HEK293 (cell line): ENCODE measurements around the gene TMEM143.
A peak's percentile ranks its signal among the peaks of the same experiment; 100 is the strongest.

Source experiments
- GLI2 ChIP-seq: fragments of 450-650 bp; formaldehyde crosslinking; IDR thresholded peaks from 2 replicates; pipeline ENCODE4; 2017; ENCODE audit warnings: missing biosample characterization, missing genetic modification characterization, low read depth, borderline replicate concordance
- HOXC10 ChIP-seq: sonication (generic); formaldehyde crosslinking; IDR thresholded peaks from 2 replicates; pipeline ENCODE4 v1.8.1; 2023; ENCODE audit warnings: mild to moderate bottlenecking, missing genetic modification reagents
- KLF7 ChIP-seq: fragments of 450-650 bp; formaldehyde crosslinking; IDR thresholded peaks from 2 replicates; pipeline ENCODE4 v1.5.1; 2016; ENCODE audit warnings: missing biosample characterization, missing genetic modification characterization, borderline replicate concordance
- PRDM1 ChIP-seq: fragments of 450-650 bp; formaldehyde crosslinking; IDR thresholded peaks from 2 replicates; pipeline ENCODE4; 2016; ENCODE audit warnings: missing biosample characterization, missing genetic modification characterization
- SP3 ChIP-seq: fragments of 450-650 bp; formaldehyde crosslinking; IDR thresholded peaks from 2 replicates; pipeline ENCODE4 v1.5.1; 2016; ENCODE audit warnings: missing biosample characterization, missing genetic modification characterization
- ZBTB21 ChIP-seq: fragments of 450-650 bp; formaldehyde crosslinking; IDR thresholded peaks from 2 replicates; pipeline ENCODE4 v1.5.1; 2017; ENCODE audit warnings: missing biosample characterization, missing genetic modification characterization
- ZBTB8A ChIP-seq: fragments of 450-650 bp; formaldehyde crosslinking; IDR thresholded peaks from 2 replicates; pipeline ENCODE4 v1.5.1; 2016; ENCODE audit warnings: missing biosample characterization, missing genetic modification characterization
- ZNF138 ChIP-seq: fragments of 450-650 bp; formaldehyde crosslinking; IDR thresholded peaks from 2 replicates; pipeline ENCODE4 v1.5.1; 2016; ENCODE audit warnings: missing biosample characterization, missing genetic modification characterization, borderline replicate concordance
- ZNF146 ChIP-seq: fragments of 450-650 bp; formaldehyde crosslinking; IDR thresholded peaks from 2 replicates; pipeline ENCODE4 v1.5.1; 2016; ENCODE audit warnings: missing biosample characterization, missing genetic modification characterization
- ZNF175 ChIP-seq: fragments of 450-650 bp; formaldehyde crosslinking; IDR thresholded peaks from 2 replicates; pipeline ENCODE4 v1.5.1; 2016; ENCODE audit warnings: missing biosample characterization, missing genetic modification characterization
- ZNF274 ChIP-seq, 2 experiments: fragments of 200-500 bp in 1 of 2; fragments of 450-650 bp in 1 of 2; sonication (Bioruptor generic) in 1 of 2; formaldehyde crosslinking in 1 of 2; IDR thresholded peaks; 2 replicates each; pipeline versions ENCODE4 v1.5.1 to v1.6.1; 2014 to 2016; ENCODE audit warnings: borderline replicate concordance in 1 of 2, inconsistent platforms in 1 of 2, low read length in 1 of 2, missing biosample characterization in 1 of 2, missing genetic modification characterization in 1 of 2
- ZNF292 ChIP-seq: fragments of 450-650 bp; formaldehyde crosslinking; IDR thresholded peaks from 2 replicates; pipeline ENCODE4 v1.5.1; 2016; ENCODE audit warnings: low read depth, missing biosample characterization, missing genetic modification characterization, borderline replicate concordance
- ZNF530 ChIP-seq: fragments of 450-650 bp; formaldehyde crosslinking; IDR thresholded peaks from 2 replicates; pipeline ENCODE4 v1.5.1; 2016; ENCODE audit warnings: low read depth, missing biosample characterization, missing genetic modification characterization
- ZNF623 ChIP-seq: fragments of 450-650 bp; formaldehyde crosslinking; IDR thresholded peaks from 2 replicates; pipeline ENCODE4 v1.5.1; 2016; ENCODE audit warnings: missing biosample characterization, missing genetic modification characterization
- ZNF624 ChIP-seq: fragments of 450-650 bp; formaldehyde crosslinking; IDR thresholded peaks from 2 replicates; pipeline ENCODE4 v1.5.1; 2017; ENCODE audit warnings: missing biosample characterization, missing genetic modification characterization
- ZNF658 ChIP-seq: fragments of 450-650 bp; formaldehyde crosslinking; IDR thresholded peaks from 2 replicates; pipeline ENCODE4; 2016; ENCODE audit warnings: missing biosample characterization, missing genetic modification characterization
- ZNF747 ChIP-seq: fragments of 450-650 bp; formaldehyde crosslinking; IDR thresholded peaks from 2 replicates; pipeline ENCODE4 v1.5.1; 2016; ENCODE audit warnings: missing biosample characterization, missing genetic modification characterization
- ZXDB ChIP-seq: fragments of 450-650 bp; formaldehyde crosslinking; IDR thresholded peaks from 2 replicates; pipeline ENCODE4 v1.5.1; 2016; ENCODE audit warnings: missing biosample characterization, missing genetic modification characterization
- TF ChIP-seq, protein P1 (sequence below): fragments of 450-650 bp; formaldehyde crosslinking; IDR thresholded peaks from 2 replicates; pipeline ENCODE4 v1.5.1; 2016; ENCODE audit warnings: missing biosample characterization, missing genetic modification characterization
- TF ChIP-seq, protein P2 (sequence below): fragments of 450-650 bp; formaldehyde crosslinking; conservative IDR thresholded peaks from 2 replicates; pipeline ENCODE4 v1.5.1; 2016; ENCODE audit warnings: low read depth, missing biosample characterization, missing genetic modification characterization
- TF ChIP-seq, protein P3 (sequence below): fragments of 450-650 bp; formaldehyde crosslinking; IDR thresholded peaks from 2 replicates; pipeline ENCODE4 v1.5.1; 2016; ENCODE audit warnings: missing biosample characterization, missing genetic modification characterization
- TF ChIP-seq, protein P4 (sequence below): fragments of 450-650 bp; formaldehyde crosslinking; IDR thresholded peaks from 2 replicates; pipeline ENCODE4 v1.5.1; 2016; ENCODE audit warnings: missing biosample characterization, missing genetic modification characterization
- TF ChIP-seq, protein P5 (sequence below): fragments of 450-650 bp; formaldehyde crosslinking; IDR thresholded peaks from 2 replicates; pipeline ENCODE4 v1.5.1; 2016; ENCODE audit warnings: missing biosample characterization, missing genetic modification characterization
- TF ChIP-seq, protein P6 (sequence below): fragments of 450-650 bp; formaldehyde crosslinking; IDR thresholded peaks from 2 replicates; pipeline ENCODE4 v1.5.1; 2016; ENCODE audit warnings: missing biosample characterization, missing genetic modification characterization, borderline replicate concordance

TMEM143 gene

DNA sequence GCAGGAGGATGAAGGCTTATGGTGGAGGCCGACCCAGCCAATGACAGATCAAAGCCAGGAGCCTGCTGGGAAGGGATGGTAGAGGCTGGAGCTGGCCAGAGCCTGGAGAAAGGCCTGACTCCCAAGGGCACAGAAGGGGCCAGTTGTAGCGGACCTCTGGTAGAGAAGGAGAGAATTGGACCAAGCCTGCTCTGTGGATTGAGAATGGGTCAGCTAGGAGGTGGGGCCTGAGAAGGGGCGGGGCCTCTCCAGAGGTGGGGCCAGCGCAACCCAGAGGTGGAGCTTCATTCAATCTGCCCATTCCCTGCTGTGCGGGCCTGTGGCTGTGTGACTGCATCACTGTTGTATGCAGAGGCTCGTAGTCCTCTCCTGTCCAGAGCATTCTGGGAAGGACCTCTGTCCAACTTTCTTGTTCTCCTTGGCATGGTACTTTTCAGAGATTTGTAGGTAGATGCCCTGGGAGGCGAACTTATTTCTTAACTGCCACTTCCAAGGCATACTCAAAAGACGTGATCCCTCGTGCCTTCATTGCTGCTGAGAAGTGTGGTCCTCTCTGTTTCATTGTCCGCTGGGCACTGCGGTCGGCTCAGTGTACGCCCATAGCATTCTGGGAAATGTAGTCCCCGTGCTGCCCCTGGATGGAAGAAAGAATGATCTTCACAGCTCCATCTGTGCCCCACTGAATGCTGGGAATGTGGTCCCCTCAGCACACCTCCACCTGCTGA lies 36.4 kb upstream of the TMEM143 start (continued):
- no peak for TF ChIP-seq HOXC10 (CRISPR knock-in tag)
- no peak for TF ChIP-seq PRDM1 (tag by site-specific recombination)
- no peak for TF ChIP-seq ZNF146
- TF ChIP-seq, protein P1, sequence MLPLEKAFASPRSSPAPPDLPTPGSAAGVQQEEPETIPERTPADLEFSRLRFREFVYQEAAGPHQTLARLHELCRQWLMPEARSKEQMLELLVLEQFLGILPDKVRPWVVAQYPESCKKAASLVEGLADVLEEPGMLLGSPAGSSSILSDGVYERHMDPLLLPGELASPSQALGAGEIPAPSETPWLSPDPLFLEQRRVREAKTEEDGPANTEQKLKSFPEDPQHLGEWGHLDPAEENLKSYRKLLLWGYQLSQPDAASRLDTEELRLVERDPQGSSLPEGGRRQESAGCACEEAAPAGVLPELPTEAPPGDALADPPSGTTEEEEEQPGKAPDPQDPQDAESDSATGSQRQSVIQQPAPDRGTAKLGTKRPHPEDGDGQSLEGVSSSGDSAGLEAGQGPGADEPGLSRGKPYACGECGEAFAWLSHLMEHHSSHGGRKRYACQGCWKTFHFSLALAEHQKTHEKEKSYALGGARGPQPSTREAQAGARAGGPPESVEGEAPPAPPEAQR = no peak
- TF ChIP-seq ZBTB8A (tag by site-specific recombination) = no peak
- TF ChIP-seq ZNF624 (tag by site-specific recombination) = no peak
- TF ChIP-seq, protein P2, sequence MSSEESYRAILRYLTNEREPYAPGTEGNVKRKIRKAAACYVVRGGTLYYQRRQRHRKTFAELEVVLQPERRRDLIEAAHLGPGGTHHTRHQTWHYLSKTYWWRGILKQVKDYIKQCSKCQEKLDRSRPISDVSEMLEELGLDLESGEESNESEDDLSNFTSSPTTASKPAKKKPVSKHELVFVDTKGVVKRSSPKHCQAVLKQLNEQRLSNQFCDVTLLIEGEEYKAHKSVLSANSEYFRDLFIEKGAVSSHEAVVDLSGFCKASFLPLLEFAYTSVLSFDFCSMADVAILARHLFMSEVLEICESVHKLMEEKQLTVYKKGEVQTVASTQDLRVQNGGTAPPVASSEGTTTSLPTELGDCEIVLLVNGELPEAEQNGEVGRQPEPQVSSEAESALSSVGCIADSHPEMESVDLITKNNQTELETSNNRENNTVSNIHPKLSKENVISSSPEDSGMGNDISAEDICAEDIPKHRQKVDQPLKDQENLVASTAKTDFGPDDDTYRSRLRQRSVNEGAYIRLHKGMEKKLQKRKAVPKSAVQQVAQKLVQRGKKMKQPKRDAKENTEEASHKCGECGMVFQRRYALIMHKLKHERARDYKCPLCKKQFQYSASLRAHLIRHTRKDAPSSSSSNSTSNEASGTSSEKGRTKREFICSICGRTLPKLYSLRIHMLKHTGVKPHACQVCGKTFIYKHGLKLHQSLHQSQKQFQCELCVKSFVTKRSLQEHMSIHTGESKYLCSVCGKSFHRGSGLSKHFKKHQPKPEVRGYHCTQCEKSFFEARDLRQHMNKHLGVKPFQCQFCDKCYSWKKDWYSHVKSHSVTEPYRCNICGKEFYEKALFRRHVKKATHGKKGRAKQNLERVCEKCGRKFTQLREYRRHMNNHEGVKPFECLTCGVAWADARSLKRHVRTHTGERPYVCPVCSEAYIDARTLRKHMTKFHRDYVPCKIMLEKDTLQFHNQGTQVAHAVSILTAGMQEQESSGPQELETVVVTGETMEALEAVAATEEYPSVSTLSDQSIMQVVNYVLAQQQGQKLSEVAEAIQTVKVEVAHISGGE (tag by site-specific recombination) = peak; percentile 90
- TF ChIP-seq, protein P3, sequence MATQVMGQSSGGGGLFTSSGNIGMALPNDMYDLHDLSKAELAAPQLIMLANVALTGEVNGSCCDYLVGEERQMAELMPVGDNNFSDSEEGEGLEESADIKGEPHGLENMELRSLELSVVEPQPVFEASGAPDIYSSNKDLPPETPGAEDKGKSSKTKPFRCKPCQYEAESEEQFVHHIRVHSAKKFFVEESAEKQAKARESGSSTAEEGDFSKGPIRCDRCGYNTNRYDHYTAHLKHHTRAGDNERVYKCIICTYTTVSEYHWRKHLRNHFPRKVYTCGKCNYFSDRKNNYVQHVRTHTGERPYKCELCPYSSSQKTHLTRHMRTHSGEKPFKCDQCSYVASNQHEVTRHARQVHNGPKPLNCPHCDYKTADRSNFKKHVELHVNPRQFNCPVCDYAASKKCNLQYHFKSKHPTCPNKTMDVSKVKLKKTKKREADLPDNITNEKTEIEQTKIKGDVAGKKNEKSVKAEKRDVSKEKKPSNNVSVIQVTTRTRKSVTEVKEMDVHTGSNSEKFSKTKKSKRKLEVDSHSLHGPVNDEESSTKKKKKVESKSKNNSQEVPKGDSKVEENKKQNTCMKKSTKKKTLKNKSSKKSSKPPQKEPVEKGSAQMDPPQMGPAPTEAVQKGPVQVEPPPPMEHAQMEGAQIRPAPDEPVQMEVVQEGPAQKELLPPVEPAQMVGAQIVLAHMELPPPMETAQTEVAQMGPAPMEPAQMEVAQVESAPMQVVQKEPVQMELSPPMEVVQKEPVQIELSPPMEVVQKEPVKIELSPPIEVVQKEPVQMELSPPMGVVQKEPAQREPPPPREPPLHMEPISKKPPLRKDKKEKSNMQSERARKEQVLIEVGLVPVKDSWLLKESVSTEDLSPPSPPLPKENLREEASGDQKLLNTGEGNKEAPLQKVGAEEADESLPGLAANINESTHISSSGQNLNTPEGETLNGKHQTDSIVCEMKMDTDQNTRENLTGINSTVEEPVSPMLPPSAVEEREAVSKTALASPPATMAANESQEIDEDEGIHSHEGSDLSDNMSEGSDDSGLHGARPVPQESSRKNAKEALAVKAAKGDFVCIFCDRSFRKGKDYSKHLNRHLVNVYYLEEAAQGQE = peak; percentile 95
- TF ChIP-seq, protein P4, sequence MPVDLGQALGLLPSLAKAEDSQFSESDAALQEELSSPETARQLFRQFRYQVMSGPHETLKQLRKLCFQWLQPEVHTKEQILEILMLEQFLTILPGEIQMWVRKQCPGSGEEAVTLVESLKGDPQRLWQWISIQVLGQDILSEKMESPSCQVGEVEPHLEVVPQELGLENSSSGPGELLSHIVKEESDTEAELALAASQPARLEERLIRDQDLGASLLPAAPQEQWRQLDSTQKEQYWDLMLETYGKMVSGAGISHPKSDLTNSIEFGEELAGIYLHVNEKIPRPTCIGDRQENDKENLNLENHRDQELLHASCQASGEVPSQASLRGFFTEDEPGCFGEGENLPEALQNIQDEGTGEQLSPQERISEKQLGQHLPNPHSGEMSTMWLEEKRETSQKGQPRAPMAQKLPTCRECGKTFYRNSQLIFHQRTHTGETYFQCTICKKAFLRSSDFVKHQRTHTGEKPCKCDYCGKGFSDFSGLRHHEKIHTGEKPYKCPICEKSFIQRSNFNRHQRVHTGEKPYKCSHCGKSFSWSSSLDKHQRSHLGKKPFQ (tag by site-specific recombination) = no peak
- TF ChIP-seq ZNF175 (tag by site-specific recombination) = no peak
- TF ChIP-seq ZNF658 = no peak
- no peak for TF ChIP-seq ZNF623 (tag by site-specific recombination)
- TF ChIP-seq ZNF292 (tag by site-specific recombination) = no peak
- TF ChIP-seq ZBTB21 = no peak
- TF ChIP-seq, protein P5, sequence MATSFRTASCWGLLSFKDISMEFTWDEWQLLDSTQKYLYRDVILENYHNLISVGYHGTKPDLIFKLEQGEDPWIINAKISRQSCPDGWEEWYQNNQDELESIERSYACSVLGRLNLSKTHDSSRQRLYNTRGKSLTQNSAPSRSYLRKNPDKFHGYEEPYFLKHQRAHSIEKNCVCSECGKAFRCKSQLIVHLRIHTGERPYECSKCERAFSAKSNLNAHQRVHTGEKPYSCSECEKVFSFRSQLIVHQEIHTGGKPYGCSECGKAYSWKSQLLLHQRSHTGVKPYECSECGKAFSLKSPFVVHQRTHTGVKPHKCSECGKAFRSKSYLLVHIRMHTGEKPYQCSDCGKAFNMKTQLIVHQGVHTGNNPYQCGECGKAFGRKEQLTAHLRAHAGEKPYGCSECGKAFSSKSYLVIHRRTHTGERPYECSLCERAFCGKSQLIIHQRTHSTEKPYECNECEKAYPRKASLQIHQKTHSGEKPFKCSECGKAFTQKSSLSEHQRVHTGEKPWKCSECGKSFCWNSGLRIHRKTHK (tag by site-specific recombination) = no peak
- TF ChIP-seq, protein P6, sequence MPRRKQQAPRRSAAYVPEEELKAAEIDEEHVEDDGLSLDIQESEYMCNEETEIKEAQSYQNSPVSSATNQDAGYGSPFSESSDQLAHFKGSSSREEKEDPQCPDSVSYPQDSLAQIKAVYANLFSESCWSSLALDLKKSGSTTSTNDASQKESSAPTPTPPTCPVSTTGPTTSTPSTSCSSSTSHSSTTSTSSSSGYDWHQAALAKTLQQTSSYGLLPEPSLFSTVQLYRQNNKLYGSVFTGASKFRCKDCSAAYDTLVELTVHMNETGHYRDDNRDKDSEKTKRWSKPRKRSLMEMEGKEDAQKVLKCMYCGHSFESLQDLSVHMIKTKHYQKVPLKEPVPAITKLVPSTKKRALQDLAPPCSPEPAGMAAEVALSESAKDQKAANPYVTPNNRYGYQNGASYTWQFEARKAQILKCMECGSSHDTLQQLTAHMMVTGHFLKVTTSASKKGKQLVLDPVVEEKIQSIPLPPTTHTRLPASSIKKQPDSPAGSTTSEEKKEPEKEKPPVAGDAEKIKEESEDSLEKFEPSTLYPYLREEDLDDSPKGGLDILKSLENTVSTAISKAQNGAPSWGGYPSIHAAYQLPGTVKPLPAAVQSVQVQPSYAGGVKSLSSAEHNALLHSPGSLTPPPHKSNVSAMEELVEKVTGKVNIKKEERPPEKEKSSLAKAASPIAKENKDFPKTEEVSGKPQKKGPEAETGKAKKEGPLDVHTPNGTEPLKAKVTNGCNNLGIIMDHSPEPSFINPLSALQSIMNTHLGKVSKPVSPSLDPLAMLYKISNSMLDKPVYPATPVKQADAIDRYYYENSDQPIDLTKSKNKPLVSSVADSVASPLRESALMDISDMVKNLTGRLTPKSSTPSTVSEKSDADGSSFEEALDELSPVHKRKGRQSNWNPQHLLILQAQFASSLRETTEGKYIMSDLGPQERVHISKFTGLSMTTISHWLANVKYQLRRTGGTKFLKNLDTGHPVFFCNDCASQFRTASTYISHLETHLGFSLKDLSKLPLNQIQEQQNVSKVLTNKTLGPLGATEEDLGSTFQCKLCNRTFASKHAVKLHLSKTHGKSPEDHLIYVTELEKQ = no peak
- TF ChIP-seq SP3 (tag by site-specific recombination) = peak; percentile 87
- TF ChIP-seq GLI2 = no peak
- TF ChIP-seq ZNF274 (IDR thresholded peaks at IDR 0.05; ENCODE audit: low read length) = no peak
- no peak for TF ChIP-seq ZNF274 (tag by site-specific recombination; IDR thresholded peaks at IDR 0.05; ENCODE audit: borderline replicate concordance)
- peak; percentile 90 for TF ChIP-seq ZXDB
- no peak for TF ChIP-seq ZNF747
- no peak for TF ChIP-seq ZNF138 (tag by site-specific recombination)
- no peak for TF ChIP-seq KLF7
- no peak for TF ChIP-seq ZNF530 (tag by site-specific recombination)
- TF ChIP-seq, all 188 proteins: peak for 38
